ENCODE measurements around the gene SLC66A3. TPM values are rescaled to one million over a fixed set of nuclear protein-coding genes. Genes with fewer than 3 reads are reported as not detected.

The SLC66A3 gene
- total RNA-seq, 1 donor from 2014 or later: 6.0 TPM

DNA sequence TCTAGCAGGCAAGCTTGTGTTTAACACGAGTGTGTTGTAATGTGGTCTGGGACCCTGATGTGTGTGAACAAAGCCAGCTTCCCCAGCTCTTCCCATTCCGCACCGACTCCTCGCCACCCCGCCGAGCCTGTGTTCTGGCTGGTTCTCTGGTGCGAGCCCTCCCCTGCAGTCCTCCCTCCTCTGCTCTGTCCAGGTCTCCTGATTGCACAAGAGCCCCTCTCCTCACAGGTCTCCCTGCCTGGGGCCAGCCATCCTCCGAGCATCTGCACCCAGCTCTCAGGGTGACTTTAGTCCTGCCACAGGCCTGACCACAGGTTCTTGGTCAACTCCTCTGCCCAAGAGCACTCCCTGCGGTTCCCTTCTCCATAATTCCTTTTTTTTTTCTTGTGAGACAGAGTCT is 13.2 kb downstream of the SLC66A3 start:
- Mint-ChIP-seq H3K36me3 (no peaks in the 10 kb centered on the region), H3K27ac (no peak overlapping the region), H3K4me3 (no peak overlapping the region), H3K27me3 (ENCODE audit: low read depth) (no peaks in the 10 kb centered on the region), H3K9me3 (no peaks in the 10 kb centered on the region), H3K4me1 (no peaks in the 10 kb centered on the region)
- DNase-seq (ENCODE audit: low spot score in 2 of 2, unreplicated experiment in 2 of 2): no peak
- TF ChIP-seq CTCF (IDR thresholded peaks at IDR 0.05; ENCODE audit: unreplicated experiment): no peak

DNA sequence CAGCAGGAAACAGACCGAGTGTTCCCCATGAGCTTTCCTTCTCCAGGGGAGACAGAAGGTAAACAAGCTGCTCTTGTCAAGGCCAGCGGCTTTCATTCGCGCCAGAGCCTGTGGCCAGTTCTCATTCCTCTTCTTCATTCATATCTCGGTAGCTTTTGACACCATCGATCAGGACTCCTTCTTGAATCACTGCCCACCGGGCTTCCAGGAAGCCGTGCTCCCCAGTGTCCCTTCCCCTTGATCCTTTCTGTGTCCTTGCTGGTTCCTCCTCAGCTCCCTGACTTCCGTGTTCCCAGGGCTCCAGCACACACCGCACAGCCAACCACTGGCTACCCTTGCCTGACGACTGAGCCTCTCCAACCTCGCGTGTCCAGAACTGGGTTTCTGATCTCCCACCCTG is 14.1 kb downstream of the SLC66A3 start:
- Mint-ChIP-seq H3K4me3 (no peak overlapping the region), H3K27me3 (ENCODE audit: low read depth) (no peaks in the 10 kb centered on the region), H3K36me3 (no peaks in the 10 kb centered on the region), H3K9me3 (no peaks in the 10 kb centered on the region), H3K4me1 (no peaks in the 10 kb centered on the region), H3K27ac (no peak overlapping the region)
- TF ChIP-seq CTCF (IDR thresholded peaks at IDR 0.05; ENCODE audit: unreplicated experiment): no peak
- no peak for DNase-seq (ENCODE audit: low spot score in 2 of 2, unreplicated experiment in 2 of 2)

- no peak overlapping the region for H3K27ac Mint-ChIP-seq
- H3K9me3 Mint-ChIP-seq: no peaks in the 10 kb centered on the region
- no peak overlapping the region for H3K4me3 Mint-ChIP-seq
- no peak for DNase-seq (ENCODE audit: low spot score in 2 of 2, unreplicated experiment in 2 of 2)
- no peaks in the 10 kb centered on the region for H3K27me3 Mint-ChIP-seq (ENCODE audit: low read depth)
- peaks cover 14% of the 10 kb centered on the region for H3K4me1 Mint-ChIP-seq
- no peak for TF ChIP-seq CTCF (IDR thresholded peaks at IDR 0.05; ENCODE audit: unreplicated experiment)
- H3K36me3 Mint-ChIP-seq: peaks cover 3% of the 10 kb centered on the region
These were observed 19.0 kb downstream of the SLC66A3 start for GRCh38 chr2:11174222-11174621.

DNA sequence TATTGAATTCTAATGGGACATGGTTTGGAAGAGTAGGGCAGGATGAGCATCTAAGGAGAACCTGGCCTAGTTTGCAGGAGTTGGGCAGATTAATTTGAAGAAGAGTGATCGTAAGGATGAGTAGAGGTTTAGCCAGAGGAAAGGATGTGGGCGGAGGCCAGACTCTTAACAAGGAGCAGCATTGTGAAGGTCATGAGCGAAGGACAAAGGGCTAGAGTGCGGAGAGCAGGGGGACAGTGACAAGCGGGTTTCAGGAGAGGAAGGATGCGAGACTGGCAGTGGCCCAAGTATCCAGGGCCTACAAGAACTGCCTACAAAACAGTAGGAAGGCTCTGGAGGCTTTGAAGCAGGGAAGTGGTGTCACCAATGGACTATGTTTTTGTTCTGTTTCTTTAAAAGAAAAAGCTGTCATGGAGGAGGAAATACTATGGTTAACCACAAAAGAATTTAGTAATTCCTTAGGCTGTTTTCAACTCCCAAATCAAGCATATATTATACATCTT is 20.1 kb downstream of the SLC66A3 start:
- Mint-ChIP-seq H3K27me3 (ENCODE audit: low read depth) (no peaks in the 10 kb centered on the region), H3K4me3 (no peak overlapping the region), H3K4me1 (peaks cover 14% of the 10 kb centered on the region), H3K9me3 (no peaks in the 10 kb centered on the region), H3K36me3 (peaks cover 3% of the 10 kb centered on the region), H3K27ac (peak overlapping the region; percentile 2)
- TF ChIP-seq CTCF (IDR thresholded peaks at IDR 0.05; ENCODE audit: unreplicated experiment): no peak
- DNase-seq (ENCODE audit: low spot score in 2 of 2, unreplicated experiment in 2 of 2): no peak

- Mint-ChIP-seq H3K4me3 (no peak overlapping the region), H3K36me3 (peaks cover 3% of the 10 kb centered on the region), H3K27me3 (ENCODE audit: low read depth) (no peaks in the 10 kb centered on the region), H3K27ac (no peak overlapping the region), H3K4me1 (peaks cover 14% of the 10 kb centered on the region), H3K9me3 (no peaks in the 10 kb centered on the region)
- no peak for TF ChIP-seq CTCF (IDR thresholded peaks at IDR 0.05; ENCODE audit: unreplicated experiment)
- no peak for DNase-seq (ENCODE audit: low spot score in 2 of 2, unreplicated experiment in 2 of 2)
These were observed 22.8 kb downstream of the SLC66A3 start for GRCh38 chr2:11177871-11178690.

All from mesothelial cell of epicardium (in vitro differentiated cells).